GM12874 (cell line): ENCODE measurements around the gene AMPD2.

Source experiments
- CTCF ChIP-seq: IDR thresholded peaks from 2 replicates; pipeline ENCODE4 v1.5.1; 2011; ENCODE audit warnings: low read depth, mild to moderate bottlenecking, control low read depth, low read length, moderate library complexity; ENCODE audit not compliant: insufficient read depth

Gene AMPD2

GRCh38 chr1:109627692-109628399 is 8.2 kb downstream of the AMPD2 start:
- TF ChIP-seq CTCF: no peak

- TF ChIP-seq CTCF: no peak
Measured at GRCh38 chr1:109628540-109629321, 9.1 kb downstream of the AMPD2 start.

GRCh38 chr1:109629372-109630030 is 9.9 kb downstream of the AMPD2 start:
- no peak for TF ChIP-seq CTCF

- no peak for TF ChIP-seq CTCF
Measured at GRCh38 chr1:109630081-109630897, 10.7 kb downstream of the AMPD2 start.

- TF ChIP-seq CTCF: no peak
Measured at GRCh38 chr1:109630898-109631512, 11.4 kb downstream of the AMPD2 start.

GRCh38 chr1:109631513-109632505 is 12.2 kb downstream of the AMPD2 start:
- no peak for TF ChIP-seq CTCF
